Measurements from ENCODE around the gene TENT4A.

The TENT4A gene

GRCh38 chr5:6788439-6788838 lies 75.2 kb downstream of the TENT4A start:
- peak overlapping the region in 1 of 2 experiments; percentile 21 for H3K14ac ChIP-seq (ENCODE audit: low read length in 2 of 2)
- no peak overlapping the region for H3K4ac ChIP-seq (ENCODE audit: low read depth in 1 of 2, low read length in 2 of 2)
- no peak overlapping the region for H2BK15ac ChIP-seq (ENCODE audit: low read depth, poor library complexity, severe bottlenecking)
- no peak overlapping the region for H2BK12ac ChIP-seq (ENCODE audit: low read length in 2 of 2)
- H3K27ac ChIP-seq (ENCODE audit: low read length, poor library complexity, severe bottlenecking): no peak overlapping the region
- no peak for DNase-seq
- H3K9me3 ChIP-seq (ENCODE audit: control insufficient read depth, low read length): no peaks in the 10 kb centered on the region
- WGBS: 93% methylated on average over 7 of the region's 7 CpGs
- no peak overlapping the region for H3K4me2 ChIP-seq (ENCODE audit: low read length, poor library complexity, severe bottlenecking)
- no peaks in the 10 kb centered on the region for H3K36me3 ChIP-seq (ENCODE audit: control insufficient read depth in 1 of 2, insufficient read depth in 2 of 2, low read depth in 1 of 2, low read length in 2 of 2)
- H2AK5ac ChIP-seq (ENCODE audit: low read length, severe bottlenecking): no peak overlapping the region
- H2BK5ac ChIP-seq (ENCODE audit: low read depth, low read length, poor library complexity, severe bottlenecking): no peak overlapping the region
- H2BK120ac ChIP-seq (ENCODE audit: low read depth, low read length): no peak overlapping the region
- peaks cover 1% of the 10 kb centered on the region for H3K4me1 ChIP-seq (ENCODE audit: control insufficient read depth, insufficient read depth, low read depth, low read length)
- no peak overlapping the region for H4K8ac ChIP-seq (ENCODE audit: low read length)
- no peak overlapping the region for H3K4me3 ChIP-seq (ENCODE audit: insufficient read depth in 1 of 2, low read depth in 1 of 2, low read length in 2 of 2)
- H3K18ac ChIP-seq (ENCODE audit: low read depth in 1 of 2, low read length in 2 of 2): no peak overlapping the region
- no peak overlapping the region for H2AFZ ChIP-seq (ENCODE audit: low read depth, low read length)
- H3K23ac ChIP-seq (ENCODE audit: low read length in 2 of 2): no peak overlapping the region
- peaks cover 6 to 12% of the 10 kb centered on the region in 2 experiments for H3K27me3 ChIP-seq (ENCODE audit: control insufficient read depth in 1 of 2, insufficient read depth in 1 of 2, low read length in 2 of 2)
- H4K91ac ChIP-seq (ENCODE audit: low read length): no peak overlapping the region
- H3K9ac ChIP-seq (ENCODE audit: low read length): no peak overlapping the region
- no peaks in the 10 kb centered on the region for H3K79me1 ChIP-seq (replicated peaks; ENCODE audit: low read length, poor library complexity, severe bottlenecking)

GRCh38 chr5:6788956-6789649 lies 75.9 kb downstream of the TENT4A start:
- Histone ChIP-seq H3K18ac (ENCODE audit: low read depth in 1 of 2, low read length in 2 of 2) (no peak overlapping the region), H4K8ac (ENCODE audit: low read length) (no peak overlapping the region), H3K4ac (ENCODE audit: low read depth in 1 of 2, low read length in 2 of 2) (no peak overlapping the region), H3K4me2 (ENCODE audit: low read length, poor library complexity, severe bottlenecking) (no peak overlapping the region), H3K27me3 (ENCODE audit: control insufficient read depth in 1 of 2, insufficient read depth in 1 of 2, low read length in 2 of 2) (peaks cover 6 to 12% of the 10 kb centered on the region in 2 experiments), H3K23ac (ENCODE audit: low read length in 2 of 2) (no peak overlapping the region), H2BK5ac (ENCODE audit: low read depth, low read length, poor library complexity, severe bottlenecking) (no peak overlapping the region), H4K91ac (ENCODE audit: low read length) (no peak overlapping the region), H2BK15ac (ENCODE audit: low read depth, poor library complexity, severe bottlenecking) (no peak overlapping the region), H2AK5ac (ENCODE audit: low read length, severe bottlenecking) (no peak overlapping the region), H3K79me1 (replicated peaks; ENCODE audit: low read length, poor library complexity, severe bottlenecking) (no peaks in the 10 kb centered on the region), H2AFZ (ENCODE audit: low read depth, low read length) (no peak overlapping the region), H3K4me3 (ENCODE audit: insufficient read depth in 1 of 2, low read depth in 1 of 2, low read length in 2 of 2) (peak overlapping the region in 1 of 2 experiments; percentile 11), H3K27ac (ENCODE audit: low read length, poor library complexity, severe bottlenecking) (no peak overlapping the region), H3K14ac (ENCODE audit: low read length in 2 of 2) (no peak overlapping the region), H3K36me3 (ENCODE audit: control insufficient read depth in 1 of 2, insufficient read depth in 2 of 2, low read depth in 1 of 2, low read length in 2 of 2) (no peaks in the 10 kb centered on the region), H2BK12ac (ENCODE audit: low read length in 2 of 2) (no peak overlapping the region), H3K9ac (ENCODE audit: low read length) (no peak overlapping the region), H3K4me1 (ENCODE audit: control insufficient read depth, insufficient read depth, low read depth, low read length) (peaks cover 1% of the 10 kb centered on the region), H2BK120ac (ENCODE audit: low read depth, low read length) (no peak overlapping the region), H3K9me3 (ENCODE audit: control insufficient read depth, low read length) (no peaks in the 10 kb centered on the region)
- 86% methylated on average over 14 of the region's 15 CpGs for WGBS
- DNase-seq: no peak

- no peak overlapping the region for H2BK12ac ChIP-seq (ENCODE audit: low read length in 2 of 2)
- H3K18ac ChIP-seq (ENCODE audit: low read depth in 1 of 2, low read length in 2 of 2): no peak overlapping the region
- H3K36me3 ChIP-seq (ENCODE audit: control insufficient read depth in 1 of 2, insufficient read depth in 2 of 2, low read depth in 1 of 2, low read length in 2 of 2): no peaks in the 10 kb centered on the region
- H4K91ac ChIP-seq (ENCODE audit: low read length): no peak overlapping the region
- H3K9ac ChIP-seq (ENCODE audit: low read length): no peak overlapping the region
- WGBS: 85% methylated on average over 8 of the region's 8 CpGs
- H2BK5ac ChIP-seq (ENCODE audit: low read depth, low read length, poor library complexity, severe bottlenecking): no peak overlapping the region
- no peak overlapping the region for H2BK15ac ChIP-seq (ENCODE audit: low read depth, poor library complexity, severe bottlenecking)
- H3K27ac ChIP-seq (ENCODE audit: low read length, poor library complexity, severe bottlenecking): no peak overlapping the region
- no peak overlapping the region for H2AK5ac ChIP-seq (ENCODE audit: low read length, severe bottlenecking)
- H2AFZ ChIP-seq (ENCODE audit: low read depth, low read length): no peak overlapping the region
- no peak overlapping the region for H2BK120ac ChIP-seq (ENCODE audit: low read depth, low read length)
- H3K23ac ChIP-seq (ENCODE audit: low read length in 2 of 2): no peak overlapping the region
- no peak overlapping the region for H3K14ac ChIP-seq (ENCODE audit: low read length in 2 of 2)
- no peaks in the 10 kb centered on the region for H3K79me1 ChIP-seq (replicated peaks; ENCODE audit: low read length, poor library complexity, severe bottlenecking)
- no peaks in the 10 kb centered on the region for H3K9me3 ChIP-seq (ENCODE audit: control insufficient read depth, low read length)
- H3K4me3 ChIP-seq (ENCODE audit: insufficient read depth in 1 of 2, low read depth in 1 of 2, low read length in 2 of 2): no peak overlapping the region
- H4K8ac ChIP-seq (ENCODE audit: low read length): no peak overlapping the region
- no peaks in the 10 kb centered on the region for H3K4me1 ChIP-seq (ENCODE audit: control insufficient read depth, insufficient read depth, low read depth, low read length)
- peaks cover 6 to 12% of the 10 kb centered on the region in 2 experiments for H3K27me3 ChIP-seq (ENCODE audit: control insufficient read depth in 1 of 2, insufficient read depth in 1 of 2, low read length in 2 of 2)
- H3K4me2 ChIP-seq (ENCODE audit: low read length, poor library complexity, severe bottlenecking): no peak overlapping the region
- H3K4ac ChIP-seq (ENCODE audit: low read depth in 1 of 2, low read length in 2 of 2): no peak overlapping the region
- DNase-seq: no peak
Measured at GRCh38 chr5:6790346-6790865, 77.2 kb downstream of the TENT4A start.

- no peaks in the 10 kb centered on the region for H3K4me1 ChIP-seq (ENCODE audit: control insufficient read depth, insufficient read depth, low read depth, low read length)
- no peaks in the 10 kb centered on the region for H3K9me3 ChIP-seq (ENCODE audit: control insufficient read depth, low read length)
- no peak overlapping the region for H3K4ac ChIP-seq (ENCODE audit: low read depth in 1 of 2, low read length in 2 of 2)
- no peak overlapping the region for H2AFZ ChIP-seq (ENCODE audit: low read depth, low read length)
- no peak overlapping the region for H4K91ac ChIP-seq (ENCODE audit: low read length)
- no peak overlapping the region for H3K4me3 ChIP-seq (ENCODE audit: insufficient read depth in 1 of 2, low read depth in 1 of 2, low read length in 2 of 2)
- no peak overlapping the region for H3K9ac ChIP-seq (ENCODE audit: low read length)
- 73% methylated on average over 10 of the region's 10 CpGs for WGBS
- peaks cover 6 to 12% of the 10 kb centered on the region in 2 experiments for H3K27me3 ChIP-seq (ENCODE audit: control insufficient read depth in 1 of 2, insufficient read depth in 1 of 2, low read length in 2 of 2)
- no peak overlapping the region for H3K14ac ChIP-seq (ENCODE audit: low read length in 2 of 2)
- H2BK120ac ChIP-seq (ENCODE audit: low read depth, low read length): no peak overlapping the region
- no peak for DNase-seq
- H3K36me3 ChIP-seq (ENCODE audit: control insufficient read depth in 1 of 2, insufficient read depth in 2 of 2, low read depth in 1 of 2, low read length in 2 of 2): no peaks in the 10 kb centered on the region
- no peak overlapping the region for H2AK5ac ChIP-seq (ENCODE audit: low read length, severe bottlenecking)
- H2BK12ac ChIP-seq (ENCODE audit: low read length in 2 of 2): no peak overlapping the region
- H3K18ac ChIP-seq (ENCODE audit: low read depth in 1 of 2, low read length in 2 of 2): no peak overlapping the region
- H2BK15ac ChIP-seq (ENCODE audit: low read depth, poor library complexity, severe bottlenecking): no peak overlapping the region
- H3K79me1 ChIP-seq (replicated peaks; ENCODE audit: low read length, poor library complexity, severe bottlenecking): no peaks in the 10 kb centered on the region
- no peak overlapping the region for H3K4me2 ChIP-seq (ENCODE audit: low read length, poor library complexity, severe bottlenecking)
- no peak overlapping the region for H3K27ac ChIP-seq (ENCODE audit: low read length, poor library complexity, severe bottlenecking)
- no peak overlapping the region for H2BK5ac ChIP-seq (ENCODE audit: low read depth, low read length, poor library complexity, severe bottlenecking)
- no peak overlapping the region for H4K8ac ChIP-seq (ENCODE audit: low read length)
- no peak overlapping the region for H3K23ac ChIP-seq (ENCODE audit: low read length in 2 of 2)
Measured at GRCh38 chr5:6791031-6791430, 77.8 kb downstream of the TENT4A start.
